GM12878 (cell line): ENCODE measurements around the gene ACOT7. TPM values are rescaled to one million over a fixed set of nuclear protein-coding genes. Genes with fewer than 3 reads are reported as not detected.

Source experiments
- ATAC-seq: fragments of 200-7000 bp; cut with Tn5 transposase; 3 replicates; pipeline ENCODE4 v1.9.1; 2020; ENCODE audit warnings: mild to moderate bottlenecking, moderate library complexity
- BruUV-seq: library from RNA; stranded (reverse); fragments of 400-500 nt; replicated peaks from 2 replicates; lab custom pipeline; 2021; lab: Mats Ljungman, UMichigan
- CTCF ChIA-PET: fragments of 300-600 bp; sonication (Branson Sonifier 250); formaldehyde crosslinking; extraction: SDS; loops from one replicate; lab custom pipeline; 2021; ENCODE audit warnings: inconsistent platforms; lab: Yijun Ruan, JAX
- POLR2A ChIA-PET: fragments of 350-600 bp; formaldehyde crosslinking; extraction: SDS; loops from one replicate; lab custom pipeline; 2021; ENCODE audit warnings: inconsistent platforms; lab: Charles Lee
- RAD21 ChIA-PET: fragments of 300-600 bp; sonication (Branson Sonifier 250); formaldehyde crosslinking; loops from one replicate; lab custom pipeline; 2023; ENCODE audit warnings: antibody characterized with exemption; ENCODE audit not compliant: unreplicated experiment; lab: Charles Lee
- SMC1A ChIA-PET: fragments of 300-600 bp; sonication (Branson Sonifier 250); formaldehyde crosslinking; loops from one replicate; lab custom pipeline; 2023; ENCODE audit not compliant: unreplicated experiment, uncharacterized antibody; lab: Charles Lee
- DNase-seq: peaks from one replicate; pipeline ENCODE4 v3.0.0-alpha.2; 2011; ENCODE audit warnings: low read depth, low spot score
- FAIRE-seq: peaks from 3 replicates; lab custom pipeline; 2011; peaks lifted over from hg19 to GRCh38; lab: Jason Lieb, UNC
- H2AFZ ChIP-seq: 2 replicates; pipeline ENCODE4 v1.6.0; 2011; ENCODE audit warnings: low read depth, low read length, control low read depth; ENCODE audit not compliant: control insufficient read depth
- H3K27ac ChIP-seq: 2 replicates; pipeline ENCODE4 v1.5.1; 2011; ENCODE audit warnings: control low read depth; ENCODE audit not compliant: control insufficient read depth, insufficient read depth
- H3K27me3 ChIP-seq, 2 experiments: replicated peaks in 1 of 2; 2 replicates each; pipeline versions ENCODE4 v1.6.0 to v1.6.1; 2011; ENCODE audit warnings: low read length in 1 of 2; ENCODE audit not compliant: control insufficient read depth in 2 of 2, insufficient read depth in 2 of 2
- H3K36me3 ChIP-seq, 2 experiments: 2 replicates each; pipeline ENCODE4 v1.5.1; 2011; ENCODE audit warnings: low read length in 1 of 2; ENCODE audit not compliant: control insufficient read depth in 2 of 2, insufficient read depth in 2 of 2
- H3K4me1 ChIP-seq: 2 replicates; pipeline ENCODE4 v1.6.1; 2011; ENCODE audit warnings: mild to moderate bottlenecking, low read length, moderate library complexity, mixed read lengths; ENCODE audit not compliant: control insufficient read depth, insufficient read depth
- H3K4me2 ChIP-seq: 2 replicates; pipeline ENCODE4 v1.6.0; 2011; ENCODE audit warnings: control low read depth; ENCODE audit not compliant: control insufficient read depth, insufficient read depth
- H3K4me3 ChIP-seq: fragments of 200-600 bp; sonication (generic); 2 replicates; pipeline ENCODE4 v1.5.1; 2016
- H3K79me2 ChIP-seq: 2 replicates; pipeline ENCODE4 v1.6.0; 2011; ENCODE audit warnings: low read length; ENCODE audit not compliant: control insufficient read depth, insufficient read depth
- H3K9ac ChIP-seq: 2 replicates; pipeline ENCODE4 v1.8.0; 2011; ENCODE audit warnings: low read length, control low read depth, mixed read lengths; ENCODE audit not compliant: control insufficient read depth, insufficient read depth
- H3K9me3 ChIP-seq: replicated peaks from 3 replicates; pipeline ENCODE4 v1.5.1; 2011; ENCODE audit warnings: mild to moderate bottlenecking, low read length; ENCODE audit not compliant: control insufficient read depth, insufficient read depth
- H4K20me1 ChIP-seq: 2 replicates; pipeline ENCODE4 v1.6.0; 2011; ENCODE audit not compliant: control insufficient read depth, insufficient read depth
- CREB1 ChIP-seq: IDR thresholded peaks from 2 replicates; pipeline ENCODE4 v1.6.1; 2012; ENCODE audit warnings: low read depth, mild to moderate bottlenecking, inconsistent platforms
- CTCF ChIP-seq, 3 experiments: IDR thresholded peaks in 2 of 3; conservative IDR thresholded peaks in 1 of 3; 2 replicates each; pipeline ENCODE4 v1.5.1; 2011; ENCODE audit warnings: low read depth in 3 of 3, low read length in 3 of 3, mild to moderate bottlenecking in 3 of 3, control low read depth in 2 of 3, moderate library complexity in 2 of 3, inconsistent platforms in 1 of 3, mixed read lengths in 1 of 3; ENCODE audit not compliant: control insufficient read depth in 2 of 3, insufficient read depth in 1 of 3; ENCODE audit errors: extremely low read depth in 1 of 3
- E2F8 ChIP-seq: fragments of 450-650 bp; IDR thresholded peaks from 2 replicates; pipeline ENCODE4 v1.6.1; 2018; ENCODE audit warnings: mild to moderate bottlenecking, low read depth, moderate library complexity; ENCODE audit not compliant: partially characterized antibody
- EED ChIP-seq: sonication (generic); IDR thresholded peaks from 2 replicates; pipeline ENCODE4 v1.6.1; 2016; ENCODE audit warnings: antibody characterized with exemption, low read depth
- EZH2 ChIP-seq: IDR thresholded peaks from 2 replicates; pipeline ENCODE4 v1.6.1; 2012; ENCODE audit warnings: low read depth, mild to moderate bottlenecking, control low read depth, inconsistent platforms, low read length, borderline replicate concordance; ENCODE audit not compliant: control insufficient read depth
- HDGF ChIP-seq: fragments of 450-650 bp; IDR thresholded peaks from 2 replicates; pipeline ENCODE4 v1.6.1; 2016; ENCODE audit warnings: antibody characterized with exemption
- IRF4 ChIP-seq: IDR thresholded peaks from 2 replicates; pipeline ENCODE4 v1.6.1; 2011; ENCODE audit warnings: low read depth, low read length
- MLLT1 ChIP-seq: fragments of 450-650 bp; IDR thresholded peaks from 2 replicates; pipeline ENCODE4 v1.6.1; 2016; ENCODE audit warnings: mild to moderate bottlenecking
- NBN ChIP-seq: fragments of 450-650 bp; IDR thresholded peaks from 2 replicates; pipeline ENCODE4 v1.6.1; 2016
- RAD21 ChIP-seq: IDR thresholded peaks from 2 replicates; pipeline ENCODE4 v1.6.1; 2011; ENCODE audit warnings: mild to moderate bottlenecking, low read depth, low read length, moderate library complexity; ENCODE audit not compliant: insufficient read depth
- RUNX3 ChIP-seq: IDR thresholded peaks from 2 replicates; pipeline ENCODE4 v1.6.1; 2012; ENCODE audit warnings: low read length, inconsistent platforms
- SIX5 ChIP-seq: IDR thresholded peaks from 2 replicates; pipeline ENCODE4 v1.6.1; 2011; ENCODE audit warnings: mild to moderate bottlenecking, low read depth, low read length, moderate library complexity; ENCODE audit not compliant: severe bottlenecking
- SMC3 ChIP-seq: IDR thresholded peaks from 2 replicates; pipeline ENCODE4 v1.6.1; 2011; ENCODE audit warnings: low read length, improper control_type of control experiment, borderline replicate concordance
- SP1 ChIP-seq: IDR thresholded peaks from one replicate; pipeline ENCODE4 v1.6.1; 2011; ENCODE audit warnings: low read depth, low read length
- TAF1 ChIP-seq: IDR thresholded peaks from 2 replicates; pipeline ENCODE4 v1.6.1; 2011; ENCODE audit warnings: mild to moderate bottlenecking, low read depth, low read length, borderline replicate concordance
- TARDBP ChIP-seq: IDR thresholded peaks from 2 replicates; pipeline ENCODE4 v1.6.1; 2016; ENCODE audit warnings: borderline replicate concordance
- TBL1XR1 ChIP-seq: IDR thresholded peaks from 2 replicates; pipeline ENCODE4 v1.6.1; 2012; ENCODE audit warnings: low read depth, low read length, improper control_type of control experiment
- ZZZ3 ChIP-seq: IDR thresholded peaks from 2 replicates; pipeline ENCODE4 v1.6.1; 2011; ENCODE audit warnings: low read depth; ENCODE audit not compliant: control insufficient read depth, insufficient read length
- WGBS: methylation state at CpG from one replicate; pipeline ENCODE4 v1.1.6; 2016; ENCODE audit warnings: low lambda C conversion rate; ENCODE audit not compliant: insufficient replicate concordance, insufficient coverage; ENCODE audit errors: missing lambda C conversion rate; 5-methylcytosine and 5-hydroxymethylcytosine counted together
- in situ Hi-C: fragments of 300-500 bp; cut with MboI; formaldehyde crosslinking; loops from 9 replicates; pipeline ENCODE4 v1.14.3; 2018; ENCODE audit warnings: mixed read lengths
- intact Hi-C: fragments of 100-400 bp; cut with micrococcal nuclease; formaldehyde crosslinking; loops from one replicate; pipeline ENCODE4 v1.14.2; 2022; ENCODE audit not compliant: unreplicated experiment
- polyA plus RNA-seq, 11 experiments: library from polyadenylated mRNA; depleted of rRNA in 4 of 11; unstranded in 6 of 11; stranded (reverse) in 5 of 11; fragments of >200 nt; fragmentation: Nextera tagmentation in 4 of 11; fragmentation: Illumina TruSeq in 1 of 11; extraction: Ambion mirVana in 4 of 11; extraction: Trizol in 1 of 11; gene quantifications; 1 replicate in 1 of 11; 2 replicates in 10 of 11; pipeline versions ENCODE4 v1.2.1 to v1.2.3, GENCODE V29; 2011 to 2016; ENCODE audit warnings: inconsistent platforms in 2 of 11, missing spikeins in 2 of 11, low read depth in 1 of 11
- total RNA-seq, 4 experiments: library from RNA; depleted of rRNA in 3 of 4; stranded (reverse); fragments of >200 nt in 3 of 4; fragmentation: Illumina TruSeq in 1 of 4; extraction: Trizol in 1 of 4; gene quantifications; 2 replicates each; pipeline versions ENCODE4 v1.2.1 to v1.2.3, GENCODE V29; 2013 to 2021

ACOT7 gene
- total and polyA plus RNA-seq, 10 of the 15 experiments (the other 5 are each of a cell fraction or from before 2014, with no cell fraction given) = 8.9 to 206 (median 61.2) TPM

GRCh38 chr1:6438047-6438525 is 44.5 kb upstream of the ACOT7 start:
- WGBS = 0% methylated on average over 5 of the region's 5 CpGs
- H3K4me1 ChIP-seq = no peaks in the 10 kb centered on the region
- no peak overlapping the region for H3K9ac ChIP-seq
- H3K36me3 ChIP-seq = no peaks in the 10 kb centered on the region
- H4K20me1 ChIP-seq = peaks cover 4% of the 10 kb centered on the region
- H3K27me3 ChIP-seq = no peaks in the 10 kb centered on the region; a peak in 1 of 4 replicates
- no peak overlapping the region for H3K27ac ChIP-seq
- ChIA-PET POLR2A (interaction anchor here (0.9 kb wide), 1 partner anchor 15 kb away, joined by 3 read pairs; no protein-coding TSS in a partner anchor), SMC1A (interaction anchor here (0.8 to 2.5 kb wide), 10 partner anchors 11 to 192 kb away, joined by 3 to 17 read pairs (median 3); no protein-coding TSS in a partner anchor), RAD21 (interaction anchor here (0.8 to 4.2 kb wide), 7 partner anchors 16 to 90 kb away, joined by 3 to 44 read pairs (median 6); no protein-coding TSS in a partner anchor), CTCF (interaction anchor here (0.6 to 8.0 kb wide), 31 partner anchors 8 to 286 kb away, joined by 3 to 137 read pairs (median 5); partner anchors contain the start of genes ESPN, HES2, PLEKHG5 and TNFRSF25)
- H3K9me3 ChIP-seq = no peaks in the 10 kb centered on the region
- no peak overlapping the region for H3K4me3 ChIP-seq
- FAIRE-seq (no peak), ATAC-seq (peak; percentile 86), DNase-seq (peak; percentile 12)
- H2AFZ ChIP-seq = no peak overlapping the region
- intact Hi-C loops (loop anchor here (2.0 kb wide), 1 partner anchor 191 kb away; no protein-coding TSS in a partner anchor), in situ Hi-C loops (no loop called here)
- BruUV-seq = no TSS peak
- H3K79me2 ChIP-seq = no peaks in the 10 kb centered on the region
- H3K4me2 ChIP-seq = no peak overlapping the region
- TF ChIP-seq TARDBP (no peak), EZH2 (no peak), SIX5 (no peak), TAF1 (no peak), IRF4 (no peak), ZZZ3 (no peak), MLLT1 (no peak), RAD21 (peak; percentile 67), TBL1XR1 (no peak), RUNX3 (peak; percentile 17; the same call in 1 of the 2 replicates), EED (no peak), SP1 (no peak), NBN (0 out of 2 replicates have a peak, but pooled peaks have one; percentile 21), E2F8 (no peak), CREB1 (no peak), SMC3 (peak; percentile 67), HDGF (0 out of 2 replicates have a peak, but pooled peaks have one; percentile 36), CTCF (IDR thresholded peaks at IDR 0.05 in 2 of 3, conservative IDR thresholded peaks at IDR 0.05 in 1 of 3; ENCODE audit: control insufficient read depth in 2 of 3, extremely low read depth in 1 of 3, insufficient read depth in 1 of 3, low read depth in 3 of 3, low read length in 3 of 3) (peak; percentile 86 to 96 (median 87))
